GM21423 (cell line): Measurements from ENCODE around the gene NECTIN4.

Source experiments
- ATAC-seq: cut with Tn5 transposase; IDR thresholded peaks from one replicate; pipeline ENCODE4 v1.9.1; 2021; ENCODE audit warnings: mild to moderate bottlenecking, moderate library complexity; ENCODE audit not compliant: unreplicated experiment

NECTIN4 gene

GRCh38 chr1:161113915-161114314 lies 24.6 kb upstream of the NECTIN4 start:
- no peak for ATAC-seq

GRCh38 chr1:161111527-161111926 lies 22.2 kb upstream of the NECTIN4 start:
- ATAC-seq = no peak

- ATAC-seq = no peak
Measured at GRCh38 chr1:161111117-161111516, 21.8 kb upstream of the NECTIN4 start.

DNA sequence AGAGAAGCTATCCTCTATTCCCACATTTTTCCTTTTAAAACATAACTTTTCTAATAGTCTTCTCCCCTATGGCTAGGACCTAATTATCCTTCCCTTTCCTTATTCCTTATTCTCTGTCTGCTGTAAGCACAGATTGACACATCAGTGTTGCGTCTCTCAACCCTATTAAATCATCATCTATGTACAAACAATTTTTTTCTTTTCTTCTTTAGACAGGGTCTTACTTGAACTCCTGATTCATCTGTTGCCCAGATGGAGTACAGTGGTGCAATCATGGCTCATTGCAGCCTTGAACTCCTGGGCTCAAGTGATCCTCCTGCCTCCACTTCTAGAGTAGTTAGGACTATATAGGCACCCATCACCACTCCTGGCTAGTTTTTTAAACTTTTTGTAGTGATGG lies 17.1 kb upstream of the NECTIN4 start:
- no peak for ATAC-seq

DNA sequence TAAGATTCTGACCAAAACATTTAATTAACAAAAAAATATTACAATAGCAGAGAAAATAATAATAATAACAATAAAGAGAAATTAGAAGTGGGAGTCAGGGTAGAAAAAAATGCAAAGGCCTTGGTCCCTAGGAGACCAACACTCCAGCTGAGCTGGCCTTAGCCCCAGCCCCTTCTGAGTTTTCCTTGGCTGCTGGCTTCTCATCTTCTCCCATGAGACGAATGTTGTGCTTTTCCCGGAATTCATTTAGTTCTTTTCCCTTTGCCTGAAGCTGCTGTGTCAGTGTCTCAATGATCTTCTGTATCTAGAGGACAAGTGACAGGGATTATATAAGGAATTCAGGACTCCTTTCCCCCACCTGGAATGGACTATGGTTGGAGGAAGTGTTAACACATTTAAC lies 11.2 kb upstream of the NECTIN4 start:
- no peak for ATAC-seq

- no peak for ATAC-seq
Measured at GRCh38 chr1:161099090-161099802, 9.9 kb upstream of the NECTIN4 start.

DNA sequence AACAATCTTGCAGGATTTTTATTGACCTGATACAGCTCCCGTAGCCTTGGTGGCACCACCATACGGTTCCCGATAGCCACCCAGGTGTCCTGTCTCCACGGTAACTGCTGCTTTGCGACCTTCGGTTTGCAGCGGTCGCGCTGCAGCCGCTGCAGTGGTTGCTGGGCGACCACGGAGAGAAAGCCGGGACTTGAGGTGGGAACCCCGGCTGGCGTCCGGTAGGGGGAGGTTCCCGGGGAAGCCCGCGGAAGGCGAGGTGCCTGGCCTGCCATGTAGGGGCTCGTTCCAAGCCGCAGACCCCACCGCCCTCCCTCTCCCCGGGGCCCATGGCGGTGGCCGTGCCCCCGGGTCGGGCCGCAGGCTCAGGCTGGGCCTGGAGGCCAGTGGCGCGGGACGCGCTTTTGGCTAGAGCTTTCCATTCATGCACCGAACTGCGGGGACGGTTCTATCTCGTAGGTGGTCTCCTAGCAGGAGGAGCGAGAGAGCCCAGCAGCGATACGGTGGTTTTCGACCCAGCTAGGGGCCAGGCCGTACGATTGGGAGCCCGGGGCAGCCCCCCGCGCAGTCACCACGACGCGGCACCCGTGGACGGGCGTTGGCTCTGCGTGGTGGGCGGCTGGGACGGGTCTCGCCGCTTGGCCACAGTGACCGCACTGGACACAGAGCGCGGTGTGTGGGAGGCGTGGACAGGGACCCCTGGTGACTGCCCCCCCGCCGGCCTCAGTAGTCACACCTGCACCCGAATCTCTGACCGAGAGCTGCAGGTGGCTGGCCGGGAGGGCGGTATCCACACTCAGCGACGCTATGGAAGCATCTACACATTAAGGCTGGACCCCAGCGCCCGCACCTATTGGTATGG lies 9.1 kb upstream of the NECTIN4 start, which contains the start of gene KLHDC9:
Gene KLHDC9, plus strand, starts transcription at position 152 of the 859 bp plus-strand sequence. Its CDS starts 175 bp downstream, at position 327.
- ATAC-seq = peak; percentile 64

DNA sequence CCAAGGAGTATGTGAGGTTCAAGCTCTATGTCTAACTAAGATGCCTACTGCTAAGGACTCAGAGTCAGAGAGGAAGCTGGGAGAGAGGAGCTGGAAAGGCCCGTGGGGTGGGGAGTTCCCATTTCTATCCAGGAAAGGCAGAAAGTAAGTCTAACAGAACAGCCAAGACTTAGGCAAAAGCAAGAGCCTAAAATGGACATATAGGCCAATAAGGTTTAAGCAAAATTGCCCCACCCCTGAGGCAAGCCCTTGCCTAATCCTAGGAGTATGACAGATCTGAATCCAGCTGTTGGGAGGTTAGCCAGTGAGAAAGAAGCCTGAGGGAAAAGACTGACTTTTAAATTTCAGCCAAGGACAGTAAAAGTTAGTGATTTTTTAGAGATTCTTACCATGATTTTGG lies 7.2 kb upstream of the NECTIN4 start:
- ATAC-seq = no peak

DNA sequence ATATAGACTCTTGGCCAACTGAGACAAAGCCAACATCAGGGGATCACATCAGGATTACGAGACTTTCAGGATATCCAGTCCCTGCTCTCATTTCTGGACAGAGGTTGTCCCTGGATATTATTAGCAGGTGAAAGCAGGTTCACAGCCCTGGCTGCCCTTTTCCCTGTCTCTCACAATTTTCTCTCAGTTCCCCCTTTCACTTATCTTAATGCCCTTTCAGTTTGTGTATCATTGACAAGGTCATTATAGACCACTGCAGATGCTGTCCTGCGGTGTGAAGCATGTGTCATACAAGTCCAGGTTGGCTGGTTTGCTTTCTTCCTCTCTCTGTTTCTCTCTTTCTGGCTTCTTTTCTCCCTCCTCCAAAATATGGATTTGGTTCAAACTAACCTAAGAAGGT lies 6.7 kb upstream of the NECTIN4 start:
- peak; percentile 42 for ATAC-seq

DNA sequence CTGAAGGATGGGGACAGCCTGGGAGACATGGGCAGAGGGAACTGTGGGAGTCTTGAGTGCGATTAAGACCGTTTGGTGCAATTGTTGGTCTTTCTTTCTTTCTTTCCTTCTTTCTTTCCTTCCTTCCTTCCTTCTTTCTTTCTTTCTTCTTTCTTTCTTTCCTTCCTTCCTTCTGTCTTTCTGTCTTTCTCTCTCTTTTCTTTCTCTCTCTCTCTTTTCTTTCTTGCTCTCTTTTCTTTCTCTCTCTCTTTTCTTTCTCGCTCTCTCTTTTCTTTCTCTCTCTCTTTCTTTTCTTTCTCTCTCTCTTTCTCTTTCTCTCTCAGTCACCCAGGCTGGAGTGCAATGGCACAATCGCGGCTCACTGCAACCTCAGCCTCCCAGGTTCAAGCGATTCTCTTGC lies 5.9 kb upstream of the NECTIN4 start:
- ATAC-seq = no peak

DNA sequence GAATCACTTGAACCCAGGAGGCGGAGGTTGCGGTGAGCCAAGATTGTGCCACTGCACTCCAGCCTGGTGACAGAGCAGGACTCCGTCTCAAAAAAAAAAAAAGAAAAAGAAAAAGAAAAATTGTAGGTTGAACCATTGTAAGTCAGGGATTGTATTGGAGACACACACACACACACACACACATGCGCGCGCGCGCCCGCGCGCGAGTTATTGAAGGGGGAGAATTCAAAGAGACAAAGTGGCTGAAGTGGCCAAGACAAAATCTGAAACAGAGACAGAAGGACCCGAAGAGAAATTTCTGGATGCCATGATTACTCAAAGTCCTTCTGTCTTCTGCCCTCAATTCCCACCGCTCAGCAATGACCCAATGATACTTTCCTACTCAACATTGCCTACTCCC lies 5.1 kb upstream of the NECTIN4 start:
- ATAC-seq = no peak

DNA sequence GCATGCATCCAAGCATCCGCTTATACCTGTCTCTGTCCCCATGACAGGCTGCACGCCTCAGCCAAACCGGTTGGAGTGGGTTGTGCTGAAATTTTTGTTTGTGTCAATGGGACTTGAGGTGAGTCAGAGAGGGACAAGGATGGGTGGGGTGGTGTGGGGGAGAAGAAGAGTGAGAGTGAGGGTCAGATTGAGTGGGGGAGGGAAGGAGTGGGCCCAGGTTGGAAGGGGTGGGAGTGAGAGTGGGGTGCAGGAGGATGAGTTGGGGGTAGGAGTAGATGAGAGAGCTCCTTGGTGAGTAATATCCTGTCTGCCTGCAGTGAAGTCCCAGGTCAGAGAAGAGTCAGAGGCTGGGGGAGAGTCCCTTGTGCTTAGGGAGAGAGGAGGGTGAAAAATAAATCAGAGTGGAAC lies 3.3 kb upstream of the NECTIN4 start:
- ATAC-seq = no peak

- no peak for ATAC-seq
Measured at GRCh38 chr1:161091796-161092507, 2.6 kb upstream of the NECTIN4 start.

GRCh38 chr1:161091093-161091492 lies 1.7 kb upstream of the NECTIN4 start:
- ATAC-seq = no peak

DNA sequence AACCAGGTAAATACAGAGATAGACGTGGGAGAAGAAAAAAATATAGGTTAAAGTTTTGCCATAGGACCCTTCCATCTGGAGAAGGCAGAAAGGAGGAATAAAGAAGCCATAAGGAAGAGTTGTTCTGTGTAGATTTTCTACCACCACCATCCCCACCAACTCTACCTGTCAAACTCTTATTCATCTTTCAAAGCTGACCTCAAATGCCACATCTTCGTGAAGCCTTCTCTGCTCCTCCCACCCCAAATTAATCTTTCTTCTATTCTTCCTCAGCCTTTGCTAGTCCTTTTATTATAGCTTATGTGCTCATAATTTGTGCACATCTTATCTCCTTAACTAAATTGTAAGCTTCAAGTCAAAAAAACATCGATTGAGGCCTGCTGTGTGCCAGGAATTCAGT lies 1.3 kb upstream of the NECTIN4 start:
- no peak for ATAC-seq

DNA sequence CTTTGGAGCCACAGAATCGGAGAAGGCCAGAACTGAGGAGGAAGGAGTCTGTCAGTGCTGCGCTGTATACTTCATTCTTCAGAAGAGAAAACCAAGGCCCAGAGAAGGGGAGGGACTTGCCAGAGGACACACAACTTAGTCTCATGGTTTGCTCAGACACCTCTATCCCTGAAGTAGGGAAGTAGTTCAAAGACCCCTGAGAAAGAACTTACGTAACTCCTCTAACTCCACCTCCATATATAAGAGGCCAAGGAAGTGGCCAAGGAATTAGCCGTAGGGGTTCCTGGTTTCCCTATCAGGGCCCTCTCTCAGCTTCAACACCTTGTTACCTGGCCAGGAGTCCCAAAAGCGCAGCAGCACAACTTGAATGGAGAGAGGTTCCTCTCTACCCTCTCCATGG lies 580 bp upstream of the NECTIN4 start:
- ATAC-seq = no peak

DNA sequence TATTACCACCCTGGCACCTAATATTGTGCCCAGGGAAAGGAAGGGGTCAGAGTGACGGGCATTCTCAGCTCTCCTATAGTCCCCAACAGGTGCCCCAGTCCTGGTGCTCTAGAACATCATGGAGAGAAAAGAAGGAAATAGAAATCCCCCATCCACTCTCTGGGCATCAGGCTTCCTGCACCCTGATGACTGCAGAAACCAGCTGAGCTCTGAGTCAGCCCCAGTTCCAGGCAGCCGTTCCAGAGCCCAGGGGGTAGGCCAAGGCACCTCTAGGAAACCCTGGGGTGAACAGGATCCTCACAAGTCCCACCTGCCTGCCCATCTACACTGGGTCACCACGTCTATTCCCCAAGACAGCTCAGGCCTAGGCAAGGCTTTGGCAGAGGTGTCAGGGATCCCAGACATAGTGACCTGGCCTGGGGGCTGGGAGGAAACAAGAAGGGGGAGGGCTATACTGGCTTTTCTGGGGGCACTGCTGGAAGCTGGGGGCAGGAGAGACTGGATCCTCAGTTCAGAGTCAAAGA lies 709 bp downstream of the NECTIN4 start:
- no peak for ATAC-seq

DNA sequence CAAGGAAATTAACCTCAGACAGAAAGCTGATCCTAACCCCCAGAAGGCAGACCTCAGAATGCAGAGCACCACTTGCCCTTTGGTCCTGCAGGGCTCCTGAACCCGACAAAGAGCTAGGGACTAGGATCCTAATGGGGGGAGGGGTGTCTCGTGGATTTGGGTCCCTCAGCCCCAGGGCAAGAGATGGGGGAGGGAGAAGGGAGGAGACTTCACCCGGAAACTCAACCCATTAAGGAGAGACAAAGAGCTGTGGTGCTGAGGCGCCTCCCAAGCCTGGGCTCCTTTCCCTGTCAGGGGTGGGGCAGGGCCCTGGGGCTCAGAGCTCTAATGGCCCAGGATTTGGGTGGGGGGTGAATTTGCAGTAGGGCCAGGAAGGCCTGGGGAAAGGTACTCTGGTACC lies 2.9 kb downstream of the NECTIN4 start:
- no peak for ATAC-seq

- no peak for ATAC-seq
Measured at GRCh38 chr1:161085165-161085564, 4.2 kb downstream of the NECTIN4 start.

- no peak for ATAC-seq
Measured at GRCh38 chr1:161084597-161084988, 4.8 kb downstream of the NECTIN4 start.
